Hepatocyte (in vitro differentiated cells): ENCODE measurements around the gene SCNN1B. TPM values are rescaled to one million over a fixed set of nuclear protein-coding genes. Genes with fewer than 3 reads are reported as not detected.

Source experiments
- DNase-seq: peaks from one replicate; pipeline ENCODE4 v3.0.0-alpha.2; 2016; ENCODE audit warnings: low spot score
- H2AFZ ChIP-seq: fragments of 200-600 bp; sonication (generic); 2 replicates; pipeline ENCODE4 v1.6.0; 2016; ENCODE audit warnings: antibody characterized with exemption, mild to moderate bottlenecking
- H3K27ac ChIP-seq: fragments of 200-600 bp; sonication (generic); 2 replicates; pipeline ENCODE4 v1.5.1; 2016; ENCODE audit warnings: mild to moderate bottlenecking
- H3K27me3 ChIP-seq: fragments of 200-600 bp; sonication (generic); 2 replicates; pipeline ENCODE4 v1.6.1; 2016
- H3K36me3 ChIP-seq: fragments of 200-600 bp; sonication (generic); replicated peaks from 2 replicates; pipeline ENCODE4 v1.5.1; 2016; ENCODE audit warnings: low read depth; ENCODE audit not compliant: insufficient read depth
- H3K4me1 ChIP-seq: fragments of 200-600 bp; sonication (generic); 2 replicates; pipeline ENCODE4 v1.5.1; 2016; ENCODE audit warnings: mild to moderate bottlenecking, moderate library complexity; ENCODE audit not compliant: insufficient read depth
- H3K4me2 ChIP-seq: fragments of 200-600 bp; sonication (generic); 2 replicates; pipeline ENCODE4 v1.6.0; 2016
- H3K4me3 ChIP-seq: fragments of 200-600 bp; sonication (generic); 2 replicates; pipeline ENCODE4 v1.5.1; 2016; ENCODE audit warnings: mild to moderate bottlenecking
- H3K79me2 ChIP-seq: fragments of 200-600 bp; sonication (generic); 2 replicates; pipeline ENCODE4 v1.6.0; 2017; ENCODE audit warnings: mild to moderate bottlenecking
- H3K9me2 ChIP-seq: fragments of 200-600 bp; sonication (generic); replicated peaks from 2 replicates; pipeline ENCODE4 v1.6.0; 2017; ENCODE audit warnings: mild to moderate bottlenecking; ENCODE audit not compliant: insufficient read depth
- H3K9me3 ChIP-seq: fragments of 200-600 bp; sonication (generic); 2 replicates; pipeline ENCODE4 v1.5.1; 2016; ENCODE audit warnings: low read depth, mild to moderate bottlenecking
- H4K20me1 ChIP-seq: fragments of 200-600 bp; sonication (generic); 2 replicates; pipeline ENCODE4 v1.6.0; 2016; ENCODE audit warnings: mild to moderate bottlenecking; ENCODE audit not compliant: insufficient read depth, poor library complexity, severe bottlenecking
- CTCF ChIP-seq: fragments of 200-600 bp; sonication (generic); IDR thresholded peaks from 2 replicates; pipeline ENCODE4 v1.5.1; 2016; ENCODE audit warnings: antibody characterized with exemption, mild to moderate bottlenecking; ENCODE audit not compliant: poor library complexity
- EZH2 ChIP-seq: fragments of 200-600 bp; sonication (generic); IDR thresholded peaks from 2 replicates; pipeline ENCODE4 v1.6.1; 2016; ENCODE audit warnings: antibody characterized with exemption, mild to moderate bottlenecking, borderline replicate concordance
- EZH2phosphoT487 ChIP-seq: fragments of 200-600 bp; sonication (generic); IDR thresholded peaks from one replicate; pipeline ENCODE4 v1.6.1; 2018; ENCODE audit warnings: antibody characterized with exemption, mild to moderate bottlenecking, low read depth, moderate library complexity; ENCODE audit not compliant: unreplicated experiment, severe bottlenecking
- WGBS: methylation state at CpG from one replicate; pipeline ENCODE4 v1.1.6; 2016; ENCODE audit warnings: low lambda C conversion rate; ENCODE audit errors: missing lambda C conversion rate; 5-methylcytosine and 5-hydroxymethylcytosine counted together
- polyA plus RNA-seq: library from polyadenylated mRNA; unstranded; fragments of >200 nt; fragmentation: Nextera tagmentation; extraction: Ambion mirVana; gene quantifications from 2 replicates; pipeline ENCODE4 v1.2.1, GENCODE V29; 2016
- total RNA-seq: library from RNA; depleted of rRNA; stranded (reverse); fragments of >200 nt; gene quantifications from 2 replicates; pipeline ENCODE4 v1.2.3, GENCODE V29; 2014

Gene SCNN1B
- total and polyA plus RNA-seq, 2 experiments from 2014 or later: 0.23 to 0.85 TPM

GRCh38 chr16:23382279-23382678 lies 80.2 kb downstream of the SCNN1B start:
- Histone ChIP-seq H2AFZ (no peak overlapping the region), H3K36me3 (no peaks in the 10 kb centered on the region), H3K27ac (no peak overlapping the region), H3K4me1 (no peaks in the 10 kb centered on the region), H3K27me3 (no peaks in the 10 kb centered on the region), H4K20me1 (no peaks in the 10 kb centered on the region), H3K79me2 (no peaks in the 10 kb centered on the region), H3K9me2 (no peaks in the 10 kb centered on the region), H3K4me3 (no peak overlapping the region), H3K9me3 (no peaks in the 10 kb centered on the region), H3K4me2 (no peak overlapping the region)
- no peak for DNase-seq
- no peak for TF ChIP-seq CTCF
- TF ChIP-seq EZH2: no peak
- no peak for TF ChIP-seq EZH2phosphoT487
- WGBS: 96% methylated on average over 6 of the region's 6 CpGs

- WGBS: 86% methylated on average over 3 of the region's 3 CpGs
- Histone ChIP-seq H3K4me1 (no peaks in the 10 kb centered on the region), H3K27ac (no peak overlapping the region), H3K27me3 (no peaks in the 10 kb centered on the region), H3K4me3 (no peak overlapping the region), H3K9me2 (no peaks in the 10 kb centered on the region), H4K20me1 (no peaks in the 10 kb centered on the region), H2AFZ (no peak overlapping the region), H3K9me3 (no peaks in the 10 kb centered on the region), H3K4me2 (no peak overlapping the region), H3K36me3 (no peaks in the 10 kb centered on the region), H3K79me2 (no peaks in the 10 kb centered on the region)
- TF ChIP-seq EZH2 (no peak), CTCF (no peak), EZH2phosphoT487 (no peak)
- no peak for DNase-seq
Measured at GRCh38 chr16:23383881-23384280, 81.8 kb downstream of the SCNN1B start.

GRCh38 chr16:23384878-23385277 lies 82.8 kb downstream of the SCNN1B start:
- Histone ChIP-seq H4K20me1 (no peaks in the 10 kb centered on the region), H3K4me3 (no peak overlapping the region), H3K4me2 (no peak overlapping the region), H3K79me2 (no peaks in the 10 kb centered on the region), H3K36me3 (no peaks in the 10 kb centered on the region), H3K27ac (no peak overlapping the region), H3K9me3 (no peaks in the 10 kb centered on the region), H3K9me2 (no peaks in the 10 kb centered on the region), H3K27me3 (no peaks in the 10 kb centered on the region), H2AFZ (no peak overlapping the region), H3K4me1 (no peaks in the 10 kb centered on the region)
- TF ChIP-seq EZH2phosphoT487 (no peak), CTCF (no peak), EZH2 (no peak)
- WGBS: 95% methylated on average over 10 of the region's 10 CpGs
- DNase-seq: no peak

- TF ChIP-seq CTCF: no peak
- no peak for TF ChIP-seq EZH2phosphoT487
- no peak for TF ChIP-seq EZH2
- Histone ChIP-seq H3K4me3 (no peak overlapping the region), H2AFZ (no peak overlapping the region), H4K20me1 (no peaks in the 10 kb centered on the region), H3K9me3 (no peaks in the 10 kb centered on the region), H3K4me1 (no peaks in the 10 kb centered on the region), H3K4me2 (no peak overlapping the region), H3K36me3 (no peaks in the 10 kb centered on the region), H3K9me2 (no peaks in the 10 kb centered on the region), H3K27me3 (no peaks in the 10 kb centered on the region), H3K27ac (no peak overlapping the region), H3K79me2 (no peaks in the 10 kb centered on the region)
- no peak for DNase-seq
- WGBS: 97% methylated on average over 15 of the region's 15 CpGs
Measured at GRCh38 chr16:23385441-23385840, 83.3 kb downstream of the SCNN1B start.
